ENCODE results near the gene TNKS2.
"Not testable (repeated sequence)": the region's sequence is repeated elsewhere in the genome, so short reads cannot be mapped to it uniquely, and the experiment has no call there.

- TF ChIP-seq CTCF (IDR thresholded peaks at IDR 0.05; ENCODE audit: insufficient read depth, low read length); POLR2AphosphoS5 (IDR thresholded peaks at IDR 0.05; ENCODE audit: low read depth); REST (IDR thresholded peaks at IDR 0.05; ENCODE audit: insufficient replicate concordance, low read depth): not testable (repeated sequence)
Measured at GRCh38 chr10:91807264-91807663, 9.0 kb downstream of the TNKS2 start.

Data from HL-60 (cell line).